K562 (cell line): ENCODE results near the gene COX20. TPM values are rescaled to one million over a fixed set of nuclear protein-coding genes. Genes with fewer than 3 reads are reported as not detected.
A peak's percentile ranks its signal among the peaks of the same experiment; 100 is the strongest.

Experiments
- ATAC-seq: fragments of 200-7000 bp; cut with Tn5 transposase; 3 replicates; pipeline ENCODE4 v1.9.1; 2020; ENCODE audit warnings: moderate library complexity
- BruUV-seq: library from RNA; stranded (reverse); fragments of 400-500 nt; replicated peaks from 2 replicates; lab custom pipeline; 2021; lab: Mats Ljungman, UMichigan
- CTCF ChIA-PET: fragments of 300-600 bp; formaldehyde crosslinking; extraction: SDS; loops from one replicate; lab custom pipeline; 2021; ENCODE audit warnings: low intra/inter-chr PET ratio; lab: Yijun Ruan, JAX
- POLR2A ChIA-PET: fragments of 300-600, 350-650 bp; sonication (Branson Sonifier 250); formaldehyde crosslinking; extraction: SDS; loops from one replicate; lab custom pipeline; 2021; ENCODE audit warnings: antibody characterized with exemption, inconsistent platforms; lab: Yijun Ruan, JAX
- DNase-seq, 4 experiments: peaks; one replicate each; pipeline versions ENCODE4 v3.0.0 to v3.0.0-alpha.2; 2011 to 2018; ENCODE audit warnings: low spot score in 3 of 4, mixed read lengths in 3 of 4; ENCODE audit errors: extremely low read depth in 1 of 4
- FAIRE-seq: peaks from 2 replicates; lab custom pipeline; 2011; peaks lifted over from hg19 to GRCh38; lab: Jason Lieb, UNC
- H2AFZ ChIP-seq: 2 replicates; pipeline ENCODE4 v1.6.0; 2011; ENCODE audit warnings: low read depth, low read length, control low read depth, inconsistent platforms
- H3K27ac ChIP-seq: fragments of 200-600 bp; 3 replicates; pipeline ENCODE4 v1.8.0; 2011; ENCODE audit warnings: low read depth, mild to moderate bottlenecking, control low read depth, inconsistent platforms, low read length, moderate library complexity, mixed read lengths; ENCODE audit errors: extremely low read depth
- H3K27me3 ChIP-seq, 2 experiments: fragments of 300-600 bp in 1 of 2; 2 replicates in 1 of 2; 3 replicates in 1 of 2; pipeline versions ENCODE4 v1.6.0 to v1.8.0; 2011; ENCODE audit warnings: inconsistent platforms in 2 of 2, low read length in 2 of 2, mild to moderate bottlenecking in 1 of 2, mixed read lengths in 1 of 2, moderate library complexity in 1 of 2; ENCODE audit not compliant: control insufficient read depth in 2 of 2, insufficient read depth in 2 of 2
- H3K36me3 ChIP-seq: fragments of 300-600 bp; 3 replicates; pipeline ENCODE4 v1.8.0; 2011; ENCODE audit warnings: mild to moderate bottlenecking, low read length, inconsistent platforms; ENCODE audit not compliant: control insufficient read depth, insufficient read depth
- H3K4me1 ChIP-seq, 2 experiments: fragments of 200-600 bp in 1 of 2; replicated peaks in 1 of 2; 2 replicates in 1 of 2; 3 replicates in 1 of 2; pipeline versions ENCODE4 v1.5.1 to v1.8.0; 2011; ENCODE audit warnings: inconsistent platforms in 2 of 2, low read length in 2 of 2, mild to moderate bottlenecking in 1 of 2, mixed read lengths in 1 of 2, moderate library complexity in 1 of 2; ENCODE audit not compliant: control insufficient read depth in 2 of 2, insufficient read depth in 2 of 2
- H3K4me2 ChIP-seq: 2 replicates; pipeline ENCODE4 v1.6.1; 2011; ENCODE audit warnings: low read length, control low read depth, inconsistent platforms, mixed read lengths; ENCODE audit not compliant: insufficient read depth
- H3K4me3 ChIP-seq: fragments of 200-600 bp; sonication (generic), shearing (Covaris generic); 2 replicates; pipeline ENCODE4 v1.5.1; 2016; ENCODE audit warnings: control low read depth, inconsistent platforms
- H3K79me2 ChIP-seq: fragments of 200-600 bp; 3 replicates; pipeline ENCODE4 v1.8.0; 2011; ENCODE audit warnings: low read length, inconsistent platforms; ENCODE audit not compliant: control insufficient read depth, insufficient read depth
- H3K9ac ChIP-seq, 2 experiments: 2 replicates each; pipeline versions ENCODE4 v1.6.0 to v1.6.1; 2011; ENCODE audit warnings: low read depth in 2 of 2, low read length in 2 of 2, control low read depth in 1 of 2, inconsistent platforms in 1 of 2, mild to moderate bottlenecking in 1 of 2, mixed read lengths in 1 of 2; ENCODE audit not compliant: insufficient read depth in 1 of 2
- H3K9me1 ChIP-seq: one replicate; pipeline ENCODE4 v1.6.0; 2011; ENCODE audit warnings: inconsistent platforms, mild to moderate bottlenecking, low read length, moderate library complexity; ENCODE audit not compliant: control insufficient read depth, insufficient read depth
- H3K9me3 ChIP-seq: replicated peaks from 2 replicates; pipeline ENCODE4 v1.5.1; 2011; ENCODE audit warnings: low read depth, low read length, inconsistent platforms; ENCODE audit not compliant: control insufficient read depth, insufficient read depth
- H4K20me1 ChIP-seq: replicated peaks from 2 replicates; pipeline ENCODE4 v1.6.1; 2011; ENCODE audit warnings: low read length, inconsistent platforms, mixed read lengths; ENCODE audit not compliant: control insufficient read depth, insufficient read depth
- ELK3 ChIP-seq: fragments of 450-650 bp; formaldehyde crosslinking; IDR thresholded peaks from 2 replicates; pipeline ENCODE4 v1.4.0; 2020; ENCODE audit warnings: mild to moderate bottlenecking
- GTF2E2 ChIP-seq: fragments of 200-800 bp; sonication (Bioruptor generic); IDR thresholded peaks from 2 replicates; pipeline ENCODE4 v1.6.1; 2016; ENCODE audit warnings: missing genetic modification characterization, missing compliant biosample characterization
- KLF6 ChIP-seq: fragments of 250-450 bp; sonication (Bioruptor Pico); IDR thresholded peaks from 2 replicates; pipeline ENCODE4 v1.4.0; 2020; ENCODE audit warnings: mild to moderate bottlenecking, moderate library complexity, borderline replicate concordance
- MIER1 ChIP-seq: fragments of 450-650 bp; IDR thresholded peaks from 2 replicates; pipeline ENCODE4 v1.6.1; 2016; ENCODE audit warnings: antibody characterized with exemption, mild to moderate bottlenecking, low read depth
- POLR2H ChIP-seq: IDR thresholded peaks from 2 replicates; pipeline ENCODE4 v1.6.1; 2016; ENCODE audit warnings: missing genetic modification characterization, low read depth, mild to moderate bottlenecking, control low read depth, missing compliant biosample characterization, moderate library complexity
- PYGO2 ChIP-seq: fragments of 450-650 bp; IDR thresholded peaks from 2 replicates; pipeline ENCODE4 v1.6.1; 2016; ENCODE audit warnings: mild to moderate bottlenecking, missing genetic modification characterization, moderate library complexity, missing compliant biosample characterization
- RBFOX2 ChIP-seq: fragments of 200-400 bp; formaldehyde crosslinking; IDR thresholded peaks from 2 replicates; pipeline ENCODE4 v1.6.1; 2017; ENCODE audit warnings: low read depth, mild to moderate bottlenecking, low read length, moderate library complexity
- RBM25 ChIP-seq: fragments of 200-400 bp; formaldehyde crosslinking; IDR thresholded peaks from 2 replicates; pipeline ENCODE4 v1.6.1; 2018; ENCODE audit warnings: low read length, low read depth, moderate library complexity; ENCODE audit not compliant: severe bottlenecking
- ZFX ChIP-seq: sonication (generic); formaldehyde crosslinking; IDR thresholded peaks from 2 replicates; pipeline ENCODE4 v1.8.0; 2022; ENCODE audit warnings: mild to moderate bottlenecking, missing genetic modification reagents, moderate library complexity
- ZKSCAN8 ChIP-seq: fragments of 200-800 bp; sonication (Bioruptor generic); IDR thresholded peaks from 2 replicates; pipeline ENCODE4 v1.6.1; 2016; ENCODE audit warnings: missing genetic modification characterization, missing compliant biosample characterization
- ZNF134 ChIP-seq: fragments of 250-450 bp; sonication (Bioruptor Pico); conservative IDR thresholded peaks from 2 replicates; pipeline ENCODE4 v1.4.0; 2020
- ZNF668 ChIP-seq: fragments of 250-450 bp; sonication (Bioruptor Pico); IDR thresholded peaks from 2 replicates; pipeline ENCODE4 v1.8.0; 2022; ENCODE audit warnings: mild to moderate bottlenecking, inconsistent platforms
- whole genome bisulfite sequencing: fragments of 100-300 bp; shearing (Covaris generic); methylation state at CpG from one replicate; pipeline ENCODE4 v1.1.6; 2016; ENCODE audit warnings: low coverage, mixed read lengths; ENCODE audit not compliant: insufficient coverage; ENCODE audit errors: missing lambda C conversion rate; 5-methylcytosine and 5-hydroxymethylcytosine counted together
- in situ Hi-C: fragments of 300-500 bp; cut with MboI; formaldehyde crosslinking; loops from 4 replicates; pipeline ENCODE4 v1.15.0; 2018; ENCODE audit warnings: inconsistent platforms, mixed read lengths
- intact Hi-C: fragments of 100-400 bp; cut with micrococcal nuclease; formaldehyde crosslinking; loops from 2 replicates; pipeline ENCODE4 v1.14.2; 2022
- polyA plus RNA-seq, 8 experiments: library from polyadenylated mRNA; depleted of rRNA in 4 of 8; stranded (reverse) in 5 of 8; unstranded in 3 of 8; fragments of >200 nt; fragmentation: Nextera tagmentation in 2 of 8; fragmentation: Illumina TruSeq in 1 of 8; extraction: Ambion mirVana in 2 of 8; extraction: Trizol in 1 of 8; gene quantifications; 2 replicates each; pipeline versions ENCODE4 v1.2.1 to v1.2.3, GENCODE V29; 2011 to 2014; ENCODE audit warnings: inconsistent platforms in 1 of 8, missing spikeins in 1 of 8
- total RNA-seq, 7 experiments: library from RNA; depleted of rRNA in 6 of 7; stranded (reverse); fragments of >200 nt in 6 of 7; fragmentation: Illumina TruSeq in 2 of 7; extraction: Trizol in 2 of 7; gene quantifications; 2 replicates each; pipeline versions ENCODE4 v1.2.1 to v1.2.3, GENCODE V29; 2011 to 2021; ENCODE audit warnings: low replicate concordance in 1 of 7

The COX20 gene
- total and polyA plus RNA-seq, 9 of the 15 experiments (the other 6 are each of a cell fraction or from before 2014, with no cell fraction given): 41.5 to 192 (median 84.3) TPM

- Histone ChIP-seq H3K27me3 (no peaks in the 10 kb centered on the region), H3K36me3 (peaks cover 26% of the 10 kb centered on the region), H3K9me1 (no peaks in the 10 kb centered on the region), H3K4me3 (peak overlapping the region; percentile 96; the same call in 1 of the 2 replicates), H3K79me2 (peaks cover 54% of the 10 kb centered on the region), H3K27ac (peak overlapping the region; percentile 98), H3K9ac (peak overlapping the region in 1 of 2 experiments; percentile 98; a peak in 3 of 4 replicates), H2AFZ (peak overlapping the region; percentile 91), H3K9me3 (no peaks in the 10 kb centered on the region), H3K4me2 (peak overlapping the region; percentile 93; the same call in 1 of the 2 replicates), H3K4me1 (peaks cover 11% of the 10 kb centered on the region in 2 experiments; a peak in 4 of 5 replicates), H4K20me1 (peaks cover 25% of the 10 kb centered on the region)
- ATAC-seq (no peak), FAIRE-seq (no peak), DNase-seq (no peak)
- BruUV-seq: no TSS peak
- TF ChIP-seq ELK3 (no peak), ZNF134 (CRISPR knock-in tag) (no peak), POLR2H (tag) (no peak), KLF6 (no peak), GTF2E2 (no peak), PYGO2 (tag) (no peak), RBM25 (peak; percentile 15), ZNF668 (no peak), ZKSCAN8 (CRISPR knock-in tag) (no peak), RBFOX2 (peak; percentile 19; the same call in 1 of the 2 replicates), MIER1 (no peak; the same call in 1 of the 2 replicates), ZFX (no peak)
- in situ Hi-C loops (loop anchor here (5.0 kb wide), 1 partner anchor 101 kb away; a partner anchor contains a TSS), intact Hi-C loops (loop anchor here (2.0 kb wide), 1 partner anchor 53 kb away; no protein-coding TSS in a partner anchor)
- 0% methylated on average over 3 of the region's 3 CpGs for WGBS
- CTCF ChIA-PET: interaction anchor here (1.0 to 1.2 kb wide), 2 partner anchors 30 to 176 kb away, joined by 3 to 4 read pairs; partner anchors contain the start of gene COX20
- POLR2A ChIA-PET: interaction anchor here (0.6 to 24.0 kb wide), 7 partner anchors 9 to 186 kb away, joined by 3 to 485 read pairs (median 3); partner anchors contain the start of gene COX20
These were observed 30.4 kb downstream of the COX20 start for GRCh38 chr1:244865820-244866219.
